Liver (tissue), 9 donors: ENCODE data around the gene ARHGEF5. TPM values are rescaled to one million over a fixed set of nuclear protein-coding genes. Genes with fewer than 3 reads are reported as not detected.

Experiments
- DNase-seq: peaks from one replicate; pipeline ENCODE4 v3.0.0-alpha.2; 2017; ENCODE audit warnings: low spot score
- H3K27ac ChIP-seq, 2 donors: one replicate each; pipeline ENCODE4 v1.7.0; 2013; ENCODE audit warnings: inconsistent platforms in 2 of 2, low read length in 2 of 2, control low read depth in 1 of 2, low read depth in 1 of 2, mild to moderate bottlenecking in 1 of 2
- H3K27me3 ChIP-seq, 4 donors: one replicate each; pipeline versions ENCODE4 v1.6.1 to v1.7.0; 2013; ENCODE audit warnings: low read length in 3 of 4, inconsistent platforms in 1 of 4, mild to moderate bottlenecking in 1 of 4, moderate library complexity in 1 of 4; ENCODE audit not compliant: control insufficient read depth in 4 of 4, insufficient read depth in 4 of 4
- H3K36me3 ChIP-seq, 4 donors: one replicate each; pipeline versions ENCODE4 v1.6.1 to v1.7.0; 2013; ENCODE audit warnings: low read length in 3 of 4, mild to moderate bottlenecking in 3 of 4, low read depth in 1 of 4, moderate library complexity in 1 of 4; ENCODE audit not compliant: control insufficient read depth in 4 of 4, insufficient read depth in 3 of 4
- H3K4me1 ChIP-seq, 4 donors: one replicate each; pipeline versions ENCODE4 v1.6.1 to v1.7.0; 2013; ENCODE audit warnings: low read length in 3 of 4, mild to moderate bottlenecking in 3 of 4, moderate library complexity in 1 of 4; ENCODE audit not compliant: control insufficient read depth in 4 of 4, insufficient read depth in 4 of 4
- H3K4me3 ChIP-seq, 3 donors: one replicate each; pipeline versions ENCODE4 v1.6.1 to v1.7.0; 2013; ENCODE audit warnings: low read length in 3 of 3, control low read depth in 1 of 3, low read depth in 1 of 3, mild to moderate bottlenecking in 1 of 3
- H3K9ac ChIP-seq, 2 donors: one replicate each; pipeline ENCODE4 v1.7.0; 2013; ENCODE audit warnings: low read length in 2 of 2, mild to moderate bottlenecking in 2 of 2, moderate library complexity in 2 of 2, control low read depth in 1 of 2, low read depth in 1 of 2
- H3K9me3 ChIP-seq, 4 donors: one replicate each; pipeline versions ENCODE4 v1.6.1 to v1.7.0; 2013; ENCODE audit warnings: low read length in 3 of 4; ENCODE audit not compliant: control insufficient read depth in 4 of 4
- EGR1 ChIP-seq, 2 donors: IDR thresholded peaks; 2 replicates each; pipeline ENCODE4 v1.6.1; 2016 to 2018; ENCODE audit warnings: antibody characterized with exemption in 2 of 2, low read depth in 2 of 2
- FOXA1 ChIP-seq: IDR thresholded peaks from 2 replicates; pipeline ENCODE4 v1.6.1; 2016; ENCODE audit warnings: antibody characterized with exemption
- FOXA2 ChIP-seq: IDR thresholded peaks from 2 replicates; pipeline ENCODE4 v1.6.1; 2016; ENCODE audit warnings: antibody characterized with exemption
- GABPA ChIP-seq, 2 donors: IDR thresholded peaks in 1 of 2; conservative IDR thresholded peaks in 1 of 2; 2 replicates each; pipeline ENCODE4 v1.6.1; 2016; ENCODE audit warnings: antibody characterized with exemption in 2 of 2, mild to moderate bottlenecking in 1 of 2, moderate library complexity in 1 of 2
- HNF4A ChIP-seq, 2 donors: conservative IDR thresholded peaks; 2 replicates each; pipeline ENCODE4 v1.6.1; 2016; ENCODE audit warnings: antibody characterized with exemption in 2 of 2, mild to moderate bottlenecking in 2 of 2
- HNF4G ChIP-seq: IDR thresholded peaks from 2 replicates; pipeline ENCODE4 v1.6.1; 2016; ENCODE audit warnings: antibody characterized with exemption
- JUND ChIP-seq, 2 donors: IDR thresholded peaks; 2 replicates each; pipeline ENCODE4 v1.6.1; 2016; ENCODE audit warnings: antibody characterized with exemption in 2 of 2
- NR2F2 ChIP-seq: IDR thresholded peaks from 2 replicates; pipeline ENCODE4 v1.6.1; 2016; ENCODE audit warnings: antibody characterized with exemption
- RAD21 ChIP-seq, 2 donors: IDR thresholded peaks; 2 replicates each; pipeline ENCODE4 v1.6.1; 2016; ENCODE audit warnings: antibody characterized with exemption in 2 of 2, mild to moderate bottlenecking in 2 of 2
- RXRA ChIP-seq, 2 donors: IDR thresholded peaks; 2 replicates each; pipeline ENCODE4 v1.6.1; 2017 to 2018; ENCODE audit warnings: antibody characterized with exemption in 2 of 2, mild to moderate bottlenecking in 1 of 2
- SP1 ChIP-seq: IDR thresholded peaks from 2 replicates; pipeline ENCODE4 v1.6.1; 2018; ENCODE audit warnings: antibody characterized with exemption, mild to moderate bottlenecking
- TAF1 ChIP-seq: conservative IDR thresholded peaks from 2 replicates; pipeline ENCODE4 v1.6.1; 2016; ENCODE audit warnings: antibody characterized with exemption, mild to moderate bottlenecking
- YY1 ChIP-seq: IDR thresholded peaks from 2 replicates; pipeline ENCODE4 v1.6.1; 2016; ENCODE audit warnings: antibody characterized with exemption, mild to moderate bottlenecking
- ZBTB33 ChIP-seq: IDR thresholded peaks from 2 replicates; pipeline ENCODE4 v1.6.1; 2016; ENCODE audit warnings: antibody characterized with exemption
- WGBS: extraction: QIAGEN DNeasy Blood & Tissue Kit; methylation state at CpG from one replicate; pipeline ENCODE4 v1.1.7; 2013; 5-methylcytosine and 5-hydroxymethylcytosine counted together
- polyA plus RNA-seq, 2 donors: library from polyadenylated mRNA; stranded (reverse) in 1 of 2; unstranded in 1 of 2; fragments of 200-250 nt in 1 of 2; fragments of >200 nt in 1 of 2; fragmentation: Nextera tagmentation in 1 of 2; extraction: Ambion mirVana in 1 of 2; gene quantifications; one replicate each; pipeline versions ENCODE4 v1.2.1 to v1.2.3, GENCODE V29; 2013 to 2015
- total RNA-seq, 2 donors: library from RNA; depleted of rRNA; stranded (reverse); fragments of >200 nt; gene quantifications; one replicate each; pipeline ENCODE4 v1.2.3, GENCODE V29; 2014
- TF ChIP-seq, protein P1 (sequence below): fragments of 150-350 bp; IDR thresholded peaks from 2 replicates; pipeline ENCODE4 v1.5.1; 2017; ENCODE audit warnings: improper control_type of control experiment, low read depth, low read length; ENCODE audit not compliant: missing input control
- TF ChIP-seq, protein P2 (sequence below): IDR thresholded peaks from 2 replicates; pipeline ENCODE4 v1.6.1; 2016; ENCODE audit warnings: antibody characterized with exemption
- TF ChIP-seq, protein P3 (sequence below): IDR thresholded peaks from 2 replicates; pipeline ENCODE4 v1.6.1; 2016; ENCODE audit warnings: antibody characterized with exemption, mild to moderate bottlenecking
- TF ChIP-seq, protein P4 (sequence below): IDR thresholded peaks from 2 replicates; pipeline ENCODE4 v1.6.1; 2016; ENCODE audit warnings: antibody characterized with exemption
- donor health status: healthy.
- donor health status: healthy.
- donor health status: healthy.
- donor health status: healthy.
- donor health status: healthy.

The ARHGEF5 gene
- total and polyA plus RNA-seq, 4 donors = 3.5 to 8.4 (median 4.8) TPM

DNA sequence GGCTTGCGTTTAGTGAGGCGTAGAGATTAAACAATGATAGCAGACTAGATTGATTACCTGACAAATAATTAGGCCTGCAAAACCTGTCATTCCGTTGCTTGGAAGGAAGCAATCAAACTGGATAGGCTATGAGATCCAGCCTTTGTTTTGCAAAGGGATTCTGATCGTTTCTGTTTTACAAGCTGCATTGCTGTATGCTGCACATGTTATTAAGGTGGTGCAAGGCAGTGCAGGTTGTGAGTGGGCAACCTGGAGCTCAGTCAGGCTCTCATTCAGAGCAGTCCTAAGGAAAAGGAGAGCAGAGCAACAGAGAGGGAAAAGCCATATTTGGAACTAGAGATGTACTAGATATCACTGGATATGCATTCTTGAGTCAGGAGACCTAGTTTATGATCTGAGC, 55.2 kb downstream of the ARHGEF5 start:
- no peak for DNase-seq
- no peaks in the 10 kb centered on the region for H3K4me1 ChIP-seq
- no peak for TF ChIP-seq NR2F2
- no peak for TF ChIP-seq FOXA2
- no peak for TF ChIP-seq RAD21 (IDR thresholded peaks at IDR 0.05)
- TF ChIP-seq, protein P1, sequence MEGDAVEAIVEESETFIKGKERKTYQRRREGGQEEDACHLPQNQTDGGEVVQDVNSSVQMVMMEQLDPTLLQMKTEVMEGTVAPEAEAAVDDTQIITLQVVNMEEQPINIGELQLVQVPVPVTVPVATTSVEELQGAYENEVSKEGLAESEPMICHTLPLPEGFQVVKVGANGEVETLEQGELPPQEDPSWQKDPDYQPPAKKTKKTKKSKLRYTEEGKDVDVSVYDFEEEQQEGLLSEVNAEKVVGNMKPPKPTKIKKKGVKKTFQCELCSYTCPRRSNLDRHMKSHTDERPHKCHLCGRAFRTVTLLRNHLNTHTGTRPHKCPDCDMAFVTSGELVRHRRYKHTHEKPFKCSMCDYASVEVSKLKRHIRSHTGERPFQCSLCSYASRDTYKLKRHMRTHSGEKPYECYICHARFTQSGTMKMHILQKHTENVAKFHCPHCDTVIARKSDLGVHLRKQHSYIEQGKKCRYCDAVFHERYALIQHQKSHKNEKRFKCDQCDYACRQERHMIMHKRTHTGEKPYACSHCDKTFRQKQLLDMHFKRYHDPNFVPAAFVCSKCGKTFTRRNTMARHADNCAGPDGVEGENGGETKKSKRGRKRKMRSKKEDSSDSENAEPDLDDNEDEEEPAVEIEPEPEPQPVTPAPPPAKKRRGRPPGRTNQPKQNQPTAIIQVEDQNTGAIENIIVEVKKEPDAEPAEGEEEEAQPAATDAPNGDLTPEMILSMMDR = no peak
- TF ChIP-seq, protein P2, sequence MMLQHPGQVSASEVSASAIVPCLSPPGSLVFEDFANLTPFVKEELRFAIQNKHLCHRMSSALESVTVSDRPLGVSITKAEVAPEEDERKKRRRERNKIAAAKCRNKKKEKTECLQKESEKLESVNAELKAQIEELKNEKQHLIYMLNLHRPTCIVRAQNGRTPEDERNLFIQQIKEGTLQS = no peak
- TF ChIP-seq HNF4G = no peak
- no peak overlapping the region for H3K4me3 ChIP-seq
- no peaks in the 10 kb centered on the region for H3K9me3 ChIP-seq
- WGBS = 44% methylated on average over 4 of the region's 4 CpGs
- H3K36me3 ChIP-seq = no peaks in the 10 kb centered on the region
- H3K27ac ChIP-seq = no peak overlapping the region
- H3K27me3 ChIP-seq = no peaks in the 10 kb centered on the region
- no peak overlapping the region for H3K9ac ChIP-seq

DNA sequence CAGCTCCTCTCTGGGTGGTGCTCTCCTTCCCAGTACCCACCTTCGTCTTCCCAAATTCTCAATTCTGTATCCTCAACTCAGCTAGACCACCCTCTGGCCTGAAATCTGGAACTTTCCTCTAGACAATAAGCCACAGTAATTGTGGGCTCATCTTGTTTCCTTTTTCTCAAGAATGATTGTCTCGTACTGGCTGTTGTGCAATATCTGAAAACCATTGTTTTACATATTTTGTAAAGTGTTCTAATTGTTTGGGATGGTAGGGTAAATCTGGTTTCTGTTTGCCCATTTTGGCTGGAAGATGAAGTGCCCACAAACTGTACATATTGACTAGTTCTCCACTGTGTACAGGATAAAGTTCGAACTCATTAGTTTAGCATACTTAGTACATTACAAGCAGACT, 59.6 kb downstream of the ARHGEF5 start:
- no peaks in the 10 kb centered on the region for H3K4me1 ChIP-seq
- DNase-seq = no peak
- no peak overlapping the region for H3K27ac ChIP-seq
- no peak overlapping the region for H3K9ac ChIP-seq
- no peaks in the 10 kb centered on the region for H3K27me3 ChIP-seq
- no peaks in the 10 kb centered on the region for H3K36me3 ChIP-seq
- no peak for TF ChIP-seq TAF1
- TF ChIP-seq HNF4A (conservative IDR thresholded peaks at IDR 0.05) = no peak
- TF ChIP-seq, protein P3, sequence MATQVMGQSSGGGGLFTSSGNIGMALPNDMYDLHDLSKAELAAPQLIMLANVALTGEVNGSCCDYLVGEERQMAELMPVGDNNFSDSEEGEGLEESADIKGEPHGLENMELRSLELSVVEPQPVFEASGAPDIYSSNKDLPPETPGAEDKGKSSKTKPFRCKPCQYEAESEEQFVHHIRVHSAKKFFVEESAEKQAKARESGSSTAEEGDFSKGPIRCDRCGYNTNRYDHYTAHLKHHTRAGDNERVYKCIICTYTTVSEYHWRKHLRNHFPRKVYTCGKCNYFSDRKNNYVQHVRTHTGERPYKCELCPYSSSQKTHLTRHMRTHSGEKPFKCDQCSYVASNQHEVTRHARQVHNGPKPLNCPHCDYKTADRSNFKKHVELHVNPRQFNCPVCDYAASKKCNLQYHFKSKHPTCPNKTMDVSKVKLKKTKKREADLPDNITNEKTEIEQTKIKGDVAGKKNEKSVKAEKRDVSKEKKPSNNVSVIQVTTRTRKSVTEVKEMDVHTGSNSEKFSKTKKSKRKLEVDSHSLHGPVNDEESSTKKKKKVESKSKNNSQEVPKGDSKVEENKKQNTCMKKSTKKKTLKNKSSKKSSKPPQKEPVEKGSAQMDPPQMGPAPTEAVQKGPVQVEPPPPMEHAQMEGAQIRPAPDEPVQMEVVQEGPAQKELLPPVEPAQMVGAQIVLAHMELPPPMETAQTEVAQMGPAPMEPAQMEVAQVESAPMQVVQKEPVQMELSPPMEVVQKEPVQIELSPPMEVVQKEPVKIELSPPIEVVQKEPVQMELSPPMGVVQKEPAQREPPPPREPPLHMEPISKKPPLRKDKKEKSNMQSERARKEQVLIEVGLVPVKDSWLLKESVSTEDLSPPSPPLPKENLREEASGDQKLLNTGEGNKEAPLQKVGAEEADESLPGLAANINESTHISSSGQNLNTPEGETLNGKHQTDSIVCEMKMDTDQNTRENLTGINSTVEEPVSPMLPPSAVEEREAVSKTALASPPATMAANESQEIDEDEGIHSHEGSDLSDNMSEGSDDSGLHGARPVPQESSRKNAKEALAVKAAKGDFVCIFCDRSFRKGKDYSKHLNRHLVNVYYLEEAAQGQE = no peak
- no peak for TF ChIP-seq GABPA (IDR thresholded peaks at IDR 0.05 in 1 of 2, conservative IDR thresholded peaks at IDR 0.05 in 1 of 2)
- no peak for TF ChIP-seq HNF4G
- no peak for TF ChIP-seq FOXA1
- TF ChIP-seq, protein P2 = no peak
- TF ChIP-seq RXRA (IDR thresholded peaks at IDR 0.05) = no peak
- TF ChIP-seq JUND (IDR thresholded peaks at IDR 0.05) = no peak
- TF ChIP-seq, protein P4, sequence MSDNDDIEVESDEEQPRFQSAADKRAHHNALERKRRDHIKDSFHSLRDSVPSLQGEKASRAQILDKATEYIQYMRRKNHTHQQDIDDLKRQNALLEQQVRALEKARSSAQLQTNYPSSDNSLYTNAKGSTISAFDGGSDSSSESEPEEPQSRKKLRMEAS = no peak
- TF ChIP-seq NR2F2 = no peak
- no peak for TF ChIP-seq FOXA2
- no peak for TF ChIP-seq YY1
- TF ChIP-seq RAD21 (IDR thresholded peaks at IDR 0.05) = no peak
- TF ChIP-seq ZBTB33 = no peak
- TF ChIP-seq, protein P1 = no peak
- no peak for TF ChIP-seq SP1
- no peak for TF ChIP-seq EGR1 (IDR thresholded peaks at IDR 0.05; ENCODE audit: low read depth in 2 of 2)
- H3K9me3 ChIP-seq = no peaks in the 10 kb centered on the region
- WGBS = 64% methylated on average over 3 of the region's 3 CpGs
- no peak overlapping the region for H3K4me3 ChIP-seq
